Thyroid gland (tissue), 4 donors: ENCODE measurements around the gene ATXN7L3. TPM values are rescaled to one million over a fixed set of nuclear protein-coding genes. Genes with fewer than 3 reads are reported as not detected.

Experiments
- DNase-seq, 2 donors: peaks; one replicate each; pipeline ENCODE4 v3.0.0-alpha.2; 2019
- H3K27ac ChIP-seq, 3 donors: fragments of 200-600 bp; sonication (generic); 1 replicate in 2 of 3; 2 replicates in 1 of 3; pipeline ENCODE4 v1.5.1; 2016 to 2019; ENCODE audit warnings: mild to moderate bottlenecking in 1 of 3, moderate library complexity in 1 of 3
- H3K27me3 ChIP-seq: fragments of 200-600 bp; sonication (generic); one replicate; pipeline ENCODE4 v1.5.1; 2019
- H3K36me3 ChIP-seq, 2 donors: fragments of 200-600 bp; sonication (generic); one replicate each; pipeline ENCODE4 v1.5.1; 2016 to 2019
- H3K4me1 ChIP-seq, 2 donors: fragments of 200-600 bp; sonication (generic); one replicate each; pipeline ENCODE4 v1.5.1; 2017 to 2019
- H3K4me3 ChIP-seq, 3 donors: fragments of 200-600 bp; sonication (generic); replicated peaks in 1 of 3; 1 replicate in 2 of 3; 2 replicates in 1 of 3; pipeline ENCODE4 v1.5.1; 2016; ENCODE audit warnings: mild to moderate bottlenecking in 1 of 3
- H3K9me3 ChIP-seq: fragments of 200-600 bp; sonication (generic); one replicate; pipeline ENCODE4 v1.5.1; 2017
- CTCF ChIP-seq, 6 experiments: fragments of 200-600 bp in 3 of 6; fragments of 450-650 bp in 3 of 6; sonication (generic) in 3 of 6; IDR thresholded peaks; one replicate each; pipeline ENCODE4 v1.5.1; 2016 to 2019; ENCODE audit warnings: antibody characterized with exemption in 6 of 6, mild to moderate bottlenecking in 2 of 6, inconsistent platforms in 1 of 6, moderate library complexity in 1 of 6
- POLR2A ChIP-seq, 2 donors: fragments of 450-650 bp; IDR thresholded peaks; one replicate each; pipeline ENCODE4 v1.6.1; 2017; ENCODE audit warnings: antibody characterized with exemption in 2 of 2, mild to moderate bottlenecking in 2 of 2, moderate library complexity in 1 of 2
- WGBS, 2 donors: methylation state at CpG; one replicate each; pipeline ENCODE4 v1.1.5; 2017; 5-methylcytosine and 5-hydroxymethylcytosine counted together
- intact Hi-C: fragments of 100-400 bp; cut with DNase I; formaldehyde crosslinking; loops from one replicate; pipeline ENCODE4 v1.15.1; 2023
- total RNA-seq, 4 donors: library from RNA; depleted of rRNA; stranded (reverse); fragments of >200 nt; gene quantifications; one replicate each; pipeline ENCODE4 v1.2.3, GENCODE V29; 2016

The ATXN7L3 gene
- total RNA-seq, 4 donors from 2014 or later, result 52.4 to 64.5 (median 58.0) TPM

GRCh38 chr17:44188576-44189403, 10.9 kb downstream of the ATXN7L3 start:
- 91 to 96% methylated on average over 12 of the region's 12 CpGs for WGBS, 2 donors
- Histone ChIP-seq H3K27me3 (no peaks in the 10 kb centered on the region), H3K4me3 (no peak overlapping the region), H3K4me1 (peaks cover 13 to 32% of the 10 kb centered on the region in 2 donors), H3K36me3 (peaks cover 14 to 15% of the 10 kb centered on the region in 2 donors), H3K9me3 (no peaks in the 10 kb centered on the region), H3K27ac (peak overlapping the region in 1 of 3 donors; percentile 90)
- intact Hi-C loops, result no loop called here
- TF ChIP-seq POLR2A (IDR thresholded peaks at IDR 0.05) (no peak), CTCF (IDR thresholded peaks at IDR 0.05) (no peak)
- DNase-seq, result no peak

- no peaks in the 10 kb centered on the region for H3K9me3 ChIP-seq
- H3K27me3 ChIP-seq, result no peaks in the 10 kb centered on the region
- peak in 1 of 2 donors; percentile 38 for DNase-seq
- TF ChIP-seq POLR2A (IDR thresholded peaks at IDR 0.05) (no peak), CTCF (IDR thresholded peaks at IDR 0.05) (no peak)
- H3K27ac ChIP-seq, result peak overlapping the region; percentile 88 to 92 (median 90)
- peaks cover 6 to 14% of the 10 kb centered on the region in 2 donors for H3K36me3 ChIP-seq
- peak overlapping the region; percentile 46 to 73 (median 72) for H3K4me3 ChIP-seq
- H3K4me1 ChIP-seq, result peaks cover 13 to 32% of the 10 kb centered on the region in 2 donors
- 3 to 5% methylated on average over 17 to 32 of the region's 32 CpGs for WGBS, 2 donors
- intact Hi-C loops, result no loop called here
Measured at GRCh38 chr17:44187131-44187899, 12.4 kb downstream of the ATXN7L3 start.

- H3K4me1 ChIP-seq, result peaks cover 7 to 27% of the 10 kb centered on the region in 2 donors
- H3K9me3 ChIP-seq, result no peaks in the 10 kb centered on the region
- peak; percentile 97 to 98 for DNase-seq
- H3K4me3 ChIP-seq, result peak within 1 kb of the TSS; percentile 65 to 95 (median 72)
- TF ChIP-seq POLR2A (IDR thresholded peaks at IDR 0.05) (peak in 1 of 2 donors; percentile 95), CTCF (IDR thresholded peaks at IDR 0.05) (peak in 1 of 6 experiments; percentile 7)
- intact Hi-C loops, result no loop called here
- H3K27me3 ChIP-seq, result no peaks in the 10 kb centered on the region
- H3K36me3 ChIP-seq, result peaks cover 6 to 17% of the 10 kb centered on the region in 2 donors
- 0 to 1% methylated on average over 30 to 50 of the region's 50 CpGs for WGBS, 2 donors
- H3K27ac ChIP-seq, result peak within 1 kb of the TSS; percentile 88 to 92 (median 90)
Measured at GRCh38 chr17:44186307-44187130, 13.2 kb downstream of the ATXN7L3 start, which contains the start of gene TMUB2. Gene TMUB2 (plus strand): TSS chr17:44186972. CDS start chr17:44187709, 737 bp downstream.

- H3K4me3 ChIP-seq, result no peak overlapping the region
- peaks cover 0 to 7% of the 10 kb centered on the region in 2 donors for H3K36me3 ChIP-seq
- H3K9me3 ChIP-seq, result no peaks in the 10 kb centered on the region
- peaks cover 7 to 25% of the 10 kb centered on the region in 2 donors for H3K4me1 ChIP-seq
- peak overlapping the region in 1 of 3 donors; percentile 3 for H3K27ac ChIP-seq
- DNase-seq, result no peak
- no peaks in the 10 kb centered on the region for H3K27me3 ChIP-seq
- no peak for TF ChIP-seq CTCF (IDR thresholded peaks at IDR 0.05)
- no peak for TF ChIP-seq POLR2A (IDR thresholded peaks at IDR 0.05)
- intact Hi-C loops, result no loop called here
- WGBS, 2 donors, result 87 to 88% methylated on average over 8 of the region's 8 CpGs
Measured at GRCh38 chr17:44184212-44184810, 15.4 kb downstream of the ATXN7L3 start.
